T-helper 1 cell treated with Interleukin-12 subunit alpha and Interleukin-12 subunit beta and Interleukin-4 antibody, amounts not matched to agents 30 ng/mL and 1 ng/mL, for 36 hours (primary cell): ENCODE data around the gene CEBPE. TPM values are rescaled to one million over a fixed set of nuclear protein-coding genes. Genes with fewer than 3 reads are reported as not detected.

ENCODE experiments used
- intact Hi-C: fragments of 100-400 bp; cut with micrococcal nuclease; formaldehyde crosslinking; loops from one replicate; pipeline ENCODE4 v1.15.1; 2024
- total RNA-seq: library from RNA; stranded (reverse); gene quantifications from 2 replicates; pipeline ENCODE4 v1.2.3, GENCODE V29; 2022

CEBPE gene
- total RNA-seq, 1 donor from 2014 or later = 0.34 TPM

DNA sequence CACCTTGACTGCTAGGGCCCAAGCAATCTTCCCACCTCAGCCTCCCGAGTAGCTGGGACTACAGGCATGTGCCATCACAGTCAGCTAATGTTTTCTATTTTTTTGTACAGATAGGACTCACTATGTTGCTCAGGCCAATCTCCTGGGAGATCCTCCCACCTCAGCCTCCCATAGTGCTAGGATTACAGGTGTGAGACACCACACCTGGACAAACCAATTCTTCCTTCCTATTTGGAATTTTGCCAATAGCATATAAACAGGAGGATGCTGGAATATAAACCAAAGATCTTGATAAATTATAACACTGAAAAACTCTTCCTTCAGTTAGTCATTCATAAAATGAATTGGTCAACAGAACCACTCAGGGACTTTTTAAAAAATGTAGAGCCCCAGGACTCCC lies 32.5 kb downstream of the CEBPE start:
- intact Hi-C loops = no loop called here

DNA sequence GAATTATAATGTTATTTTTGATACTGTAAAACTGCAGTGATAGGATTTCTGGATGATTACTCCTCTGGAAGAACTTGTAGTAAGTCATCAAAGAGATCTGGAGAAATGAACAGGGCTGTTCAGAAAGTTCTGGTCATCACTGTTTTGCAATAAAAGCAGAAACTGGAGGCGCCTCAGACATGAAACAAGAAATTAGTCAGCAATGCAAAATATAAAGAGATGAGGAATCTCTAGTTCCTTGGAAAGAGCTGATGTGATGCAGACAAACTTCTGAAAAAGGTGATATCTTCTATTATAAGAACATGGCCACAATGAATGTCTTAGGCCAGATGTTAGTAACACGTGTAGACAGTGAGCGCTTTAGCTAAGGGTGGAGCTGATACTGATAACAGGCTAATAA lies 33.6 kb downstream of the CEBPE start:
- intact Hi-C loops = no loop called here

DNA sequence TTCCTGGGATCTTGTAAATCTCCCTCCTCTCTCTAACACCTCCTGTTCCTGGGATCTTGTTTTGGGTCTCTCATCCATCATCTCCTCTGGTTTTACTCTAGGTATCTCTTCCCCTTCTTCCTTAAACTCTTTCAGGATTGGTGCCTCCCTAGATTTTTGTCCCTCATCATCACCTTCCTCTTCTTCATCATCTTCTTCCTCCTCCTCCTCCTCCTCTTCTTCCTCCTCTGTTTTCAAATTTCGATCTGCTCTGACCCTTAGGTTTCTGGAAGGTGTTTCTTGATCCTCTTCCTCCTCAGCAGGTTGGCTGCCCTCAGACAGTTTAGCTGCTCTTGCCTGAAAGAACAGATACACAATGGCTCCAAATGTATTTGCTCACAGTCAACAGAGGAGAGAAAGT lies 38.6 kb downstream of the CEBPE start:
- intact Hi-C loops = no loop called here

DNA sequence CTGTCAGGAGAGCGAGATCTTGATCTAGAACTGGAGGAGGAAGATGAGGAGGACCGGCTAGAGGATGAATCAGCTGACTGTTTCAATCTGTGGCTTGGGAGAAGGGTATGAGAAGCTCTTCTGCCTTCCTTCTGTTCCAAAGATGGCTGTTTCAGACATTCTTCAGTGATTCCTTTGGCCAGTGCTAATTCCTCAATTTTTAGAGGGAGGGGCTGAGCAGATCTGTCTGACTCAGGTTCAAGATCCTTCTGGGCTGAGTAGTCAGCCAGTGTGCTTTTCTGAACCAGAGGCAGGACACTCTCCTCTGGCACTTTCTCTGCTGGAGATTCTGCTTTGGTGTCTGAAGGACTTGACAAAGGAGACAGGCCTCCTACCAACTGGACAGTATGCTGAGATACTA lies 39.3 kb downstream of the CEBPE start:
- intact Hi-C loops = no loop called here

DNA sequence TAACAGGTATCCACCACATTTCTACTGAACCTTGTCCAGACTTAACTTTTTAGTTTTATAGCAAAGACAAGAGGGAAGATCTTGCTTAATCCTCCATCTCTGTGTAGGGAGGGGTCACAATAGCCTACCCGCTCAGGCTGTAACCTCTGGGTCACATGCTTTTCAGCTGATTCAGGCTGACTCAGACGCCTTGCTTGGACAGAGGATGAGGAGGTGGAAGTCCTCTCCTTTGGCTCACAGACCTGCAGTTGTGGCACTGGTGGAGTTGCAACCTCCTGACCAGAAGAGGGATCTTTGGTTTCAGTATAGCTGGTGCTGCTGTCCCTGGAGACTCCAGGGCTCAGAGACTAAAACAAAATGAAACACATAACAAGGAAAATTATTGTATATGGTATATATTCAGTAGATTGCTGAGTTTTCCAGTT lies 40.4 kb downstream of the CEBPE start:
- intact Hi-C loops = no loop called here

DNA sequence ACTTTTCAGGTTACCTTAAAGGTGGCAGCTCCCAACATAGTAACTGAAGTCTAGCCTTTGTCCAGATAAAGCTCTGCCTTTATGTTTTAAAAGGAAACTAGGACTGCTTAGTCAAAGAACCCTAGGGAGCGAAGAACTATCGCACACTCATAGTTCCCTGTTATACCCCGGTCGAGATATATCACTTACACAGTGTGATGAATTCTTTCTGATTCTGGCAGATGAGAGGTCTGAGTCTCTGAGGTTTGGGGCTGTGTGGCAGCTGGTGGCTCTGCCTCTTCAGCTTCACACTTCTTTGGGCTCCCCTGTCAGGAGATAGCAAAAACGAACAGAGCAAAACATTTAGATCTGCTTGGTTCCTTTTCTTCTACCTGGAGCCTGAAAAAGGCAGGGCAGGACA lies 41.1 kb downstream of the CEBPE start:
- intact Hi-C loops = loop anchor here (2.0 kb wide), 1 partner anchor 31 kb away; no protein-coding TSS in a partner anchor

DNA sequence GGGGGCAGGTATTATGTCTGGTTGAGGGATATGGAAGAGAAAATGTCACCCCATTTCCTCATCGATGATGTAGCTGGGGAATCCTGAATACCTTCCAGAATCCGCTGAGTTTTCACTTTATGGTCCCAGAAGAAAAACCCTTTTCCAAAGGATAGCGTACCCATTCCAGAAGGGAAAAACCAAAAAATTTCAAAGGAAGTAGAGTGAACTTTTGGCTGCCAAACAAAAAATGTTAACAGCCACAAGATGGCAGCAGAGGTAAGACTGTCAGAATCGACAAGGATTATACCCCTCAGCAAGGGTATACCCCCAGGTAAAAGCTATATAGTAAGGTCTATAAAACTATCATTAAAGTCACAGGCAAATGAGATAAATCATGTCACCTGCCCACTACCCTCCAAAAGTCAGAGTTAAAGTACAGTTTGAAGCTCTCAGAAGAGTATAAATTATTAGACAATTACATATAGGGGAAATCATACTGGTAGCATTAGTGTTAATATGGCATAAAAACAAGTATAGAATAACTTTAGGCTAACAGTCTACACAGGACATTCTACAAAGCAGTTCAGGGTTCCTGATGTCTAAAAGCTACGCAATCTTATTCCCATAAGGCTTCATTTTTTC lies 42.2 kb downstream of the CEBPE start:
- intact Hi-C loops = loop anchor here (2.0 kb wide), 1 partner anchor 32 kb away; no protein-coding TSS in a partner anchor

DNA sequence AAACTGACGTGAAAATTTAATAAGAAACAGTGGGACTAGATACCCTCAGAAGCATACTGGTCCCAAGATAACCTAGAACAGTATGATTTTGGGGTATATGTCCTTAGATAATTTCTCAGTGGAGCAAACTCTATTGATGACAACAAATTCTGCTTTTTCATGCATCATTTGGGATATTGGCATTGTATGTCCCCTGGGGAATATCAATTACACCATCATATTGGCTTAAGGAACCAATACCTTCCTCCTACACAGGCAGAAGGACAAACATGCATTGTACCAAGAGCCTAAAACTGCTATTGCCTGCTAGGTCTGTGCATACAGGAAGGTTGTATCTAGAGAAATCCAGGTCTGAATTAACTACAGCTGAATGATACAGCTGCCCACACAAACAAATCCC lies 44.1 kb downstream of the CEBPE start:
- intact Hi-C loops = no loop called here

DNA sequence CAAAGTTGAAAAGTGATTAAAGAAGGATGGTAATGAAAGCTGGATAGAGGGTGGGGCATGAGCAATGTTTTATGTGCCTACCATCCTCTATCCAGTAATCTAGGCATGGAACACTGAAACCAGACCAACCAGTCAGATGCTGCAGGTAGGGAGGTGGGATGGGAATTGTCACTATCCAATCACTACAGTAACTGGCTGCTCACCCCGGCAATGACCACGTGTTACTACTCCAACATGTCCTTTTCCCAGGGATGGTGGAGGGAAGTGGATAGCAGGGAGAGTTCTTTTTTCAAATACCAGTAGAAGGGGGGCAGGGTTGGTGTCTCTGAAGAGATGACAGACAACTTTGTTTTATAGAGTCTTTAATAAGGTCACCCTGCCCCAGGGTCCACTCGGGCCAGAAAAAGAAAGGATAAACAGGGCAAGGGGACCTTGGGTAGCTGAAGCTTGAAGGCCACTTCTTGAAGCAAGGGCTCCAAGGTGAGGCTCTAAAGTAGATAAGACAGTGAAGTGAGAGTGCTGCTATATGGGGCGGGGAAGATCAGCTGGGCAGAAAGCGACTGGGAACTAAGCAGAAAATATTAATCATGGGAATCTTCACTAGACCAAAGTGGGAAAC lies 47.0 kb downstream of the CEBPE start:
- intact Hi-C loops = loop anchor here (1.0 to 2.0 kb wide), 4 partner anchors 23 to 143 kb away; partner anchors contain the start of genes ACIN1, C14orf119 and PRMT5

DNA sequence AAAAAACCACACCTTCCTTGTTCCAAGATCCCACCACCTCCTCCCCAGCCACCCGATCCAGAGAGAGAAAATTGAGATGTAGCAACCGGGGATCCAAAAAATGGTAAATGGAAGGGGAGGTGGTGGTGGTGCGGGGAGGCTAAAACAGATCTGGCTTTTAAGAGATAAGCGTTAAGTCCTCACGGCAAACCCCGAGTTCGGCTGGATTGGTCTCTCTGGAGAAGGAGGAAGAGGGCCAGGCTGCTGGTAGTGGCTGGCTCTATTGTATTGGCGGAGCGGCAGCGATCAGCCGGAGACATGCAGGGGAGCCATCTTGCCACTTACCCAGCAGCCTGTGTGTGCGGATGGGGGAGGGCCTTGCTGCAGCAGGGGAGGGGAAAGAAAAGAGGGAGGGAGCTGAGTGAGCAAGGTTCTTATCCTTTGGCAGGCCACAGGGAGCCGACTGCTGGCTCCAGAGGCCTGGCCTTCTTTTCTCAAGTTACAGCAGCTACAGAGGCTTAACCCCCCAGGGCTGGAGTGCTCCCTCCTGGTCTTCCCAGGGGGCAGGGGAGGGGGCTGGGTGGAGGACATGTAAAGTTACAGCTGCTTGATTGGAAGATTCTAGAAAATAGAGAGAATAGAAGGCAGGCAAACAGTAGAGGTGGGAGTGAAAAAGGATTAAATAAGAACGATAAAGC lies 47.7 kb downstream of the CEBPE start:
- intact Hi-C loops = loop anchor here (1.0 to 2.0 kb wide), 4 partner anchors 24 to 142 kb away; partner anchors contain the start of genes ACIN1, C14orf119 and PRMT5

DNA sequence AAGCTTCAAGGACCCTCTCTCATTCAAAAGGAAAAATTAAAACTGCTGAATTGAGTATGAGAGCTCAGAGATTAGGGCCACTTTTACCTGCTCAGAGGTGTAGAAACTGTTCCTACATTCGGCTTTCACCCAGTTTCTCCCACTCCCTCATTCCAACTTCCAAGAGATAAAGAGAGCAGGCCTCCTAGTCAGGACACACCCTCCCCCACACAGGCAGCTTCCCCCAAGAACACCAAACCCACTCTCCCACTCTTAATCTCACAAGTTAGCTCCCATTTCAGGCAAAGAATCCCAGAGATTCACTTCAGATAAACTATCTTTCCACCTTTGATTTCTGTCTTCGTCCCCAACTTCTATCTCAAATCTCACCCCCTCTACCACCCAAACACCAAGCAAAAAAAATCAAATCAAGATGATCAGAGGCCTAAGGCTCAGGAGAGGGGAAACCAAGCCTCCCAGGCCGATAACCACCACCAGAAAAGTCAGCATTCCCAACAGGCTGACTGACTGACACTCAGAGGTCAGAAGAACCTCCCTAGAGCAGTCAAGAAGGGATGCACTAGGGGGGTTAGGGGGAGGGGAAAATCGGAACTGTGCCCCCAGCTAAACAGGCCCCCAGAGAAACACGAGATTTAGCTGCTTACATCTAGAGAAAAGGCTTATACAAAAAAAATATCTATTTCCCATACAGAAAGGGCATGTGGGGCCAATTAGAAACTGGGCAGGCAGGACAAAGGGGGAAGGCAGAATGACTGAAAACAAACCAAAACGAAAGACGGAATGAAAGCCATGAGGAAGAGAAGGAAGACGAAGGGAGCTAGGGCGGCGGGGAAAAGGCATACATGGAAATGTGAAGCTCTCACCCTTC lies 48.6 kb downstream of the CEBPE start:
- intact Hi-C loops = loop anchor here (1.0 to 2.0 kb wide), 4 partner anchors 25 to 141 kb away; partner anchors contain the start of genes ACIN1, C14orf119 and PRMT5

DNA sequence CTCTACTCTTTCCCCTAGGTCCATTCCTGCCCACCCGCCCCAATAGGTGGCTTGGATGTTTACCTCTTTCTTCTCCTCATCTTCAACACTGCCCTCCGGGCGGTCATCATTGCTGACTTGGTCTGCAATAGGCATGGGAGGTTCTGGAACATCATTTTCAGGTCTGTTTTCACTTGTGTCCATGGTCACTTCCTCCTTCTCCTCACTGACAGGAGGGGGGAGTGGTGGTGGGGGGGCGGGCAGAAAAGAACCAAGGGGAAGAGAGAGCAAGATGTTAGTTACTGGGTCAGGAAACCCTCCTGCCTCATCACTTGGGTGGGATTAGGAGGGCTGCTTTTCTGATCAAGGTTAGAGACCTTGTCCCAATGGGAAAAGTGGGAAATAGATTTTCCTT lies 49.6 kb downstream of the CEBPE start:
- intact Hi-C loops = loop anchor here (1.0 to 5.0 kb wide), 6 partner anchors 11 to 231 kb away; no protein-coding TSS in a partner anchor

DNA sequence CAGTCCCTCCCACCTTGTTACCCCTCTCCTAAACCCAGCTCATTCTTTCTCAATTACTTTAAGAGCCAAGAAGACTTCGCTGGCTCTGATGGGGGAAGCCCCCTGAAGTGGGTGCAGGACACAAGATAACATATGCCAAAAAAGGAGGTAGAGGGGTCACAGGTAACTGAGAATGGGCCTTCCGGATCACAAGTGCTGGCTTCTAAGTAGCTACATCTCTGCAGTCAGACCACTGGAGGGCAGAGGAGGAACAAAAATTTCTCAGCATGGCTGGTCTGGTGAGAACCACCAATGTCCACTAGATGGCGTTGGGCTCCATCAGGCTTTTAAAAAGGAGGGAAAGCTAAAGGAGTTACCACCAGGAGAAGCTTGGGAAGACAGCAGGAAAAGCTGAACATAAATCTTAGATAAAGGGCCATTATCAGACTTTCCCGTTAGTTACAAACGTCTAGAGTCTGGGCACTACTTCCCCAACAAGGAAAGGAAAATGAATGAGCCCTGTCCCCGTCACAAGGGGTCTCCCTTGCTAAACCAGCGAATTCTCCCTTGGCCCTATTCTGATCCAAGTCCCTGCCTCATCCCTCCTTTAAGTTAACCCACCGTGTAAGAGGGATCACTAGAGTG lies 50.2 kb downstream of the CEBPE start:
- intact Hi-C loops = loop anchor here (1.0 to 5.0 kb wide), 6 partner anchors 11 to 232 kb away; no protein-coding TSS in a partner anchor

DNA sequence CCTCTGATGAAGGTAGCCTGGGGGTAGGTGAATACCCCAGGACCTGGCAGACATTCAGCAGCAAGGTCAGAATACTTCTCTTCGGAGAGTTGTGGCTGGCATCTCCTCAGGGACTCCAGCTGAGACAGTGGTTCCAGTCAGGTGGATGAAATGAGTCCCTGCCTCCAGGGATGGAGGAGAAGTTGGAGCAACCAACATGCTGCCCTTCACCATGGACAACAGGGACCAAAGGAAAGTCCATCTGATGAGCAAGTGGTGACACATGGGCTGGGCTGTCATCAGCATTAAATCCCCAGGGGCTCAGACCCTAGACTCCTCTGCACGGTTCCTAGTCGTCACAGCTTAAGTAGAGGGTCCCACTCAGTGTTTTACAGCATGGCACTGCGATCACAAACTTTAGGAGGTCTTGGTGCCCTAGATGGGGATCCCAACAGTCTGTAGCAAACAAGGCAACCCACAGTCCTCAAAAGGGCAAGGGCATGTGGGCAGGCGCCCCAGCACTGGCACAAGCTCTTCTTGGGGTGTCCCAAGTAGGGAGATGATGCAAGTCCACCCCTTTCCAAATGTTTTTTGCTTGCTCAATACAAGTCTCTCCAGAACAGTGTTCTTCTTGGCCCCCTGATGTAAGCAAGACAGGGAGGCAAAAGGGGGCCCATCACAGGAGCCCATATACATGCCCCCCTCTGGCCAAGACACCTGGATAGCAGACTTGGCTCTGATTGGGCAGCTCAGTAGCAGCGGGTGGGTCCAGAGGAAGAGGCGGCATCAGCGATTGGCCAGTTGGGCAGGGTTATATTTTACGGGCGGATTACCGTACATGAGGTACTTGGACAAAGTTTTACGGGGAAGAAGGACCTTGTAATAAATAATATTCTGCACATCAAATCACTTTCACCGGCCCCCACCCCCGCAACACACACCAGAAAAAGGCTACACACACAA lies 50.9 kb downstream of the CEBPE start:
- intact Hi-C loops = loop anchor here (2.0 to 5.0 kb wide), 3 partner anchors 39 to 233 kb away; no protein-coding TSS in a partner anchor

Other genes starting within 250 kb of the CEBPE start
- 78.4 and 82.0 TPM in 2 replicates for gene LRP10, start 247.5 kb downstream of the CEBPE start, total RNA-seq
- 0.51 and 1.0 TPM in 2 replicates for gene REM2, start 236.0 kb downstream of the CEBPE start, total RNA-seq
- 95.9 and 98.9 TPM in 2 replicates for gene RBM23, start 200.1 kb downstream of the CEBPE start, total RNA-seq
- 80.5 and 88.4 TPM in 2 replicates for gene PRMT5, start 189.9 kb downstream of the CEBPE start, total RNA-seq
- gene HAUS4, start 162.2 kb downstream of the CEBPE start, total RNA-seq = 38.0 and 45.4 TPM in 2 replicates
- 0.74 and 1.9 TPM in 2 replicates for gene AJUBA, start 136.7 kb downstream of the CEBPE start, total RNA-seq
- 9.3 and 10.1 TPM in 2 replicates for gene C14orf93, start 109.1 kb downstream of the CEBPE start, total RNA-seq
- gene PSMB5, start 84.4 kb downstream of the CEBPE start, total RNA-seq = 73.1 and 73.6 TPM in 2 replicates
- gene PSMB11, start 77.0 kb downstream of the CEBPE start, total RNA-seq = not detected in 2 replicates
- 2.0 and 2.2 TPM in 2 replicates for gene CDH24, start 61.7 kb downstream of the CEBPE start, total RNA-seq
- 219 and 223 TPM in 2 replicates for gene ACIN1, start 24.1 kb downstream of the CEBPE start, total RNA-seq
- gene C14orf119, start 23.8 kb downstream of the CEBPE start, total RNA-seq = 47.7 and 50.3 TPM in 2 replicates
- gene CIROP, start 14.3 kb downstream of the CEBPE start, total RNA-seq = not detected in 2 replicates
- 0.25 TPM in 1 of 2 replicates, not detected in the other for gene SLC7A8, start 64.4 kb upstream of the CEBPE start, total RNA-seq
- not detected in 2 replicates for gene RNF212B, start 118.7 kb upstream of the CEBPE start, total RNA-seq
- 11.9 and 13.6 TPM in 2 replicates for gene HOMEZ, start 166.9 kb upstream of the CEBPE start, total RNA-seq
- 23.5 and 26.6 TPM in 2 replicates for gene PPP1R3E, start 183.6 kb upstream of the CEBPE start, total RNA-seq
- 5.0 and 5.4 TPM in 2 replicates for gene BCL2L2, start 187.6 kb upstream of the CEBPE start, total RNA-seq
- gene PABPN1, start 202.2 kb upstream of the CEBPE start, total RNA-seq = 193 TPM in 2 replicates
- gene SLC22A17, start 233.6 kb upstream of the CEBPE start, total RNA-seq = 3.6 and 3.8 TPM in 2 replicates
- not detected in 2 replicates for gene EFS, start 245.9 kb upstream of the CEBPE start, total RNA-seq